Neuronal stem cell (in vitro differentiated cells): Measurements from ENCODE around the gene DAW1.

Experiments used
- DNase-seq: peaks from one replicate; pipeline ENCODE4 v3.0.0-alpha.2; 2013; ENCODE audit warnings: low spot score
- H2AFZ ChIP-seq: one replicate; pipeline ENCODE4 v1.6.1; 2013; ENCODE audit warnings: mild to moderate bottlenecking, low read length, inconsistent platforms
- H2AK5ac ChIP-seq: 2 replicates; pipeline ENCODE4 v1.6.1; 2013; ENCODE audit warnings: low read depth, mild to moderate bottlenecking, inconsistent platforms, low read length, moderate library complexity, mixed read lengths
- H2BK120ac ChIP-seq: 2 replicates; pipeline ENCODE4 v1.6.1; 2013; ENCODE audit warnings: low read depth, mild to moderate bottlenecking, inconsistent platforms, low read length, moderate library complexity, mixed read lengths
- H2BK12ac ChIP-seq: one replicate; pipeline ENCODE4 v1.6.1; 2013; ENCODE audit warnings: low read length, inconsistent platforms
- H2BK15ac ChIP-seq: 2 replicates; pipeline ENCODE4 v1.6.1; 2013; ENCODE audit warnings: mild to moderate bottlenecking, low read length, inconsistent platforms, mixed read lengths
- H2BK5ac ChIP-seq: one replicate; pipeline ENCODE4 v1.6.1; 2013; ENCODE audit warnings: inconsistent platforms, mild to moderate bottlenecking, low read length, moderate library complexity
- H3K14ac ChIP-seq: one replicate; pipeline ENCODE4 v1.6.1; 2013; ENCODE audit warnings: low read length, inconsistent platforms
- H3K18ac ChIP-seq: 2 replicates; pipeline ENCODE4 v1.6.1; 2013; ENCODE audit warnings: low read length, inconsistent platforms
- H3K23ac ChIP-seq: 2 replicates; pipeline ENCODE4 v1.6.1; 2013; ENCODE audit warnings: low read depth, mild to moderate bottlenecking, mixed read lengths, low read length, inconsistent platforms; ENCODE audit not compliant: poor library complexity
- H3K27ac ChIP-seq: replicated peaks from 3 replicates; pipeline ENCODE4 v1.5.1; 2013; ENCODE audit warnings: low read length, inconsistent platforms
- H3K27me3 ChIP-seq, 3 experiments: 2 replicates each; pipeline ENCODE4 v1.6.1; 2013; ENCODE audit warnings: low read length in 3 of 3, mild to moderate bottlenecking in 2 of 3, inconsistent platforms in 1 of 3, low read depth in 1 of 3, mixed read lengths in 1 of 3, moderate library complexity in 1 of 3; ENCODE audit not compliant: control insufficient read depth in 3 of 3, insufficient read depth in 3 of 3
- H3K36me3 ChIP-seq, 2 donors: replicated peaks in 1 of 2; 2 replicates each; pipeline ENCODE4 v1.6.1; 2013; ENCODE audit warnings: low read length in 2 of 2; ENCODE audit not compliant: control insufficient read depth in 2 of 2, insufficient read depth in 2 of 2
- H3K4ac ChIP-seq: 2 replicates; pipeline ENCODE4 v1.6.1; 2013; ENCODE audit warnings: inconsistent platforms, mild to moderate bottlenecking, low read length, moderate library complexity
- H3K4me1 ChIP-seq, 2 donors: 1 replicate in 1 of 2; 2 replicates in 1 of 2; pipeline ENCODE4 v1.6.1; 2013; ENCODE audit warnings: low read length in 2 of 2, low read depth in 1 of 2; ENCODE audit not compliant: control insufficient read depth in 2 of 2, insufficient read depth in 1 of 2
- H3K4me2 ChIP-seq: one replicate; pipeline ENCODE4 v1.6.1; 2013; ENCODE audit warnings: mild to moderate bottlenecking, low read length, inconsistent platforms; ENCODE audit not compliant: insufficient read depth, poor library complexity, severe bottlenecking
- H3K4me3 ChIP-seq, 2 donors: 2 replicates each; pipeline ENCODE4 v1.5.1; 2013; ENCODE audit warnings: low read length in 2 of 2, mild to moderate bottlenecking in 2 of 2, inconsistent platforms in 1 of 2, moderate library complexity in 1 of 2
- H3K79me1 ChIP-seq: one replicate; pipeline ENCODE4 v1.6.1; 2013; ENCODE audit warnings: low read depth, mild to moderate bottlenecking, inconsistent platforms, low read length, moderate library complexity
- H3K9ac ChIP-seq: one replicate; pipeline ENCODE4 v1.6.1; 2013; ENCODE audit warnings: mild to moderate bottlenecking, low read depth, low read length, inconsistent platforms; ENCODE audit not compliant: poor library complexity
- H3K9me3 ChIP-seq, 2 donors: replicated peaks in 1 of 2; 2 replicates each; pipeline versions ENCODE3 to v1.6.1; 2013; ENCODE audit warnings: low read length in 2 of 2, mild to moderate bottlenecking in 2 of 2, inconsistent platforms in 1 of 2, low read depth in 1 of 2, mixed read lengths in 1 of 2, moderate library complexity in 1 of 2; ENCODE audit not compliant: control insufficient read depth in 2 of 2, insufficient read depth in 1 of 2
- H4K8ac ChIP-seq: one replicate; pipeline ENCODE4 v1.6.1; 2013; ENCODE audit warnings: low read depth, mild to moderate bottlenecking, inconsistent platforms, low read length, moderate library complexity
- H4K91ac ChIP-seq: one replicate; pipeline ENCODE4 v1.6.1; 2013; ENCODE audit warnings: low read length, low read depth, mild to moderate bottlenecking, inconsistent platforms; ENCODE audit not compliant: poor library complexity
- WGBS, 2 donors: extraction: QIAGEN DNeasy Blood & Tissue Kit; methylation state at CpG; one replicate each; pipeline ENCODE4 v1.1.7; 2013; ENCODE audit warnings: missing lambda C conversion rate in 2 of 2, mixed read lengths in 1 of 2; ENCODE audit not compliant: insufficient read length in 2 of 2, insufficient replicate concordance in 1 of 2; ENCODE audit errors: extremely low coverage in 2 of 2; 5-methylcytosine and 5-hydroxymethylcytosine counted together

The DAW1 gene

DNA sequence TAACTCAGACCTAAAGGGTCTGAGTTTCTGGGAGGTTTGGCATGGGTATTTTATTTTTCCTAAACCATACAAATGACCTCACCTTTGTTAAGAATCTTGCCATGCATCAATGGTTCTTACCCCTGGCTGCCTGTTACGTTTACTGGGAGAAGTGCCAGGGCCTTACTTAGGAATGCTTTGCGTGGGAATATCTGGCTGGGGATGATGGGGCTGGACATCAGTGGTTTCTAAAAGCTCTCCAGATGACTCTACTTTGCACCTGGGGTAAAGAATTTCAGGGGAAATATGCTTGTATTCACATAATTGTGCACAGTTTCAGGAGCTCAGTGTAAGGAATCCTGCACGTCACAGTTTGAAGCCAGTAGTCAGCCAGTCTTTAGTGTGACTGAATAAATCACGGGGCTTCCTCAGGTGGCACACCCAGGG lies 18.2 kb upstream of the DAW1 start:
- H2BK120ac ChIP-seq: no peak overlapping the region
- no peak overlapping the region for H3K27ac ChIP-seq
- H3K27me3 ChIP-seq: no peaks in the 10 kb centered on the region
- H3K9ac ChIP-seq: no peak overlapping the region
- H3K9me3 ChIP-seq: peaks cover 0 to 1% of the 10 kb centered on the region in 2 donors
- H3K4me3 ChIP-seq: no peak overlapping the region
- H2AK5ac ChIP-seq: no peak overlapping the region
- no peaks in the 10 kb centered on the region for H3K36me3 ChIP-seq
- no peak overlapping the region for H2AFZ ChIP-seq
- peaks cover 0 to 3% of the 10 kb centered on the region in 2 donors for H3K4me1 ChIP-seq
- H3K4me2 ChIP-seq: no peak overlapping the region
- H3K18ac ChIP-seq: no peak overlapping the region
- no peak overlapping the region for H2BK15ac ChIP-seq
- H4K8ac ChIP-seq: no peak overlapping the region
- H2BK5ac ChIP-seq: no peak overlapping the region
- H3K14ac ChIP-seq: no peak overlapping the region
- no peaks in the 10 kb centered on the region for H3K79me1 ChIP-seq
- DNase-seq: no peak
- H2BK12ac ChIP-seq: no peak overlapping the region
- no CpG with 5 or more reads among the region's 4 CpGs for WGBS, 2 donors
- H3K4ac ChIP-seq: no peak overlapping the region
- no peak overlapping the region for H4K91ac ChIP-seq
- no peak overlapping the region for H3K23ac ChIP-seq

- Histone ChIP-seq H3K23ac (no peak overlapping the region), H4K8ac (no peak overlapping the region), H3K4me1 (peaks cover 0 to 3% of the 10 kb centered on the region in 2 donors), H2BK15ac (no peak overlapping the region), H3K9me3 (peaks cover 0 to 1% of the 10 kb centered on the region in 2 donors), H3K27ac (no peak overlapping the region), H2BK5ac (no peak overlapping the region), H3K4me2 (no peak overlapping the region), H2BK120ac (no peak overlapping the region), H2AK5ac (no peak overlapping the region), H2AFZ (no peak overlapping the region), H4K91ac (no peak overlapping the region), H3K79me1 (no peaks in the 10 kb centered on the region), H3K18ac (no peak overlapping the region), H3K36me3 (no peaks in the 10 kb centered on the region), H3K14ac (no peak overlapping the region), H3K27me3 (no peaks in the 10 kb centered on the region), H2BK12ac (no peak overlapping the region), H3K9ac (no peak overlapping the region), H3K4me3 (no peak overlapping the region), H3K4ac (no peak overlapping the region)
- WGBS, 2 donors: no CpG with 5 or more reads among the region's 6 CpGs
- DNase-seq: no peak
These were observed 17.6 kb upstream of the DAW1 start for GRCh38 chr2:227853765-227854271.

DNA sequence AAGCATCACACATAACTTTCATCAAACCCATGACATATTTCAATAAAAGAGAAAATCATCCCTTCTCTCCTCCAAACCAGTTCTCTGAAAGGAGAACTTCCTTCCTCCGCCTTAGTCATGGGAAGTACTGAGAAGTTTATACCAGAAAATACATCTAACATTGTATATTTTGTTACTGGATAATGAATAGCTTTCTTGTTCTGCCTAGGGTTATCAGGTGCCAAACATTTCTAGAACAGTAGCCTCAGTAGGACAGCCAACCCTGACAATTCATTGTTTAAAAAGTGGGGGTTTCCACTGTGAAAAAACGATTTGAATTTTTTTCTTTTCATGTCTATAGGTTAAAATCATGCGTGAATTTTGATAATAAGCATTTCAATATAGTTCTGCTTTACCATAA lies 16.0 kb upstream of the DAW1 start:
- no peak overlapping the region for H3K4me3 ChIP-seq
- H4K91ac ChIP-seq: no peak overlapping the region
- no peak overlapping the region for H3K9ac ChIP-seq
- no peak overlapping the region for H3K27ac ChIP-seq
- H3K4ac ChIP-seq: no peak overlapping the region
- H3K36me3 ChIP-seq: no peaks in the 10 kb centered on the region
- H3K18ac ChIP-seq: no peak overlapping the region
- no peaks in the 10 kb centered on the region for H3K79me1 ChIP-seq
- no peak overlapping the region for H2BK120ac ChIP-seq
- no peak for DNase-seq
- no peak overlapping the region for H3K23ac ChIP-seq
- no peaks in the 10 kb centered on the region for H3K27me3 ChIP-seq
- H3K4me1 ChIP-seq: peaks cover 0 to 3% of the 10 kb centered on the region in 2 donors
- H3K14ac ChIP-seq: no peak overlapping the region
- peaks cover 0 to 1% of the 10 kb centered on the region in 2 donors for H3K9me3 ChIP-seq
- no peak overlapping the region for H2BK12ac ChIP-seq
- no peak overlapping the region for H2BK15ac ChIP-seq
- no peak overlapping the region for H2BK5ac ChIP-seq
- WGBS, 2 donors: no CpG with 5 or more reads among the region's 3 CpGs
- H4K8ac ChIP-seq: no peak overlapping the region
- H2AK5ac ChIP-seq: no peak overlapping the region
- H3K4me2 ChIP-seq: no peak overlapping the region
- no peak overlapping the region for H2AFZ ChIP-seq

DNA sequence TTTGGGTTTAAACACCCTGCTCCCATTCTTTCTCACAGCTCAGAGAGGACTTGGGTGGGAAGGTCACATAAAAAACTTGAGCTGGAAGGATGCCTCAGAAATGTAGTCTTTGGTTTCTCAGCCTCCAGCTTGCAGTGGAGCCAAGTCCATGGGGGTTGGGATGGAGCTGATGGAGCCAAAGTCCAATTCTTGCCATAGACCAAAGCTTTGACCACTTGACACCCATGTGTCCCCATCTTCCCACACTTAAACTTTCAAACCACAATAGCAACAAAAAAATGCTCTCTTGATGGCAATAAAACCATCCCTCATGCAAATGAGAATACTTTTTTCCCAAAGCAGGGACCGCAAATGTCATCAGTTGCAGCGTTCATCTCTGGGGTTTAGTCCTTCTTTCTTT lies 14.7 kb upstream of the DAW1 start:
- H3K27me3 ChIP-seq: no peaks in the 10 kb centered on the region
- no peak overlapping the region for H3K14ac ChIP-seq
- H3K4me2 ChIP-seq: no peak overlapping the region
- no peaks in the 10 kb centered on the region for H3K36me3 ChIP-seq
- no peak for DNase-seq
- H3K9me3 ChIP-seq: peaks cover 0 to 1% of the 10 kb centered on the region in 2 donors
- no peak overlapping the region for H2AFZ ChIP-seq
- no peak overlapping the region for H3K27ac ChIP-seq
- no peak overlapping the region for H2AK5ac ChIP-seq
- H3K23ac ChIP-seq: no peak overlapping the region
- H2BK120ac ChIP-seq: no peak overlapping the region
- H2BK5ac ChIP-seq: no peak overlapping the region
- H3K79me1 ChIP-seq: no peaks in the 10 kb centered on the region
- H3K18ac ChIP-seq: no peak overlapping the region
- no peak overlapping the region for H2BK15ac ChIP-seq
- no peak overlapping the region for H3K4ac ChIP-seq
- H4K91ac ChIP-seq: no peak overlapping the region
- WGBS, 2 donors: no CpG with 5 or more reads among the region's 2 CpGs
- no peak overlapping the region for H3K9ac ChIP-seq
- H4K8ac ChIP-seq: no peak overlapping the region
- H3K4me3 ChIP-seq: peak overlapping the region in 1 of 2 donors; percentile 35
- no peak overlapping the region for H2BK12ac ChIP-seq
- peaks cover 0 to 3% of the 10 kb centered on the region in 2 donors for H3K4me1 ChIP-seq
